Right lobe of liver (tissue), 6 donors: ENCODE results near the gene HOOK2. TPM values are rescaled to one million over a fixed set of nuclear protein-coding genes. Genes with fewer than 3 reads are reported as not detected.

Experiments used
- ATAC-seq, 4 donors: fragments of 200-7000 bp; cut with Tn5 transposase; one replicate each; pipeline ENCODE4 v1.9.1; 2020; ENCODE audit warnings: mild to moderate bottlenecking in 4 of 4, moderate library complexity in 4 of 4
- DNase-seq, 3 donors: peaks; one replicate each; pipeline ENCODE4 v3.0.0-alpha.2; 2020
- H3K27ac ChIP-seq, 3 donors: fragments of 200-600 bp; one replicate each; pipeline ENCODE4 v1.8.0; 2022
- H3K27me3 ChIP-seq, 2 donors: fragments of 200-600 bp; one replicate each; pipeline ENCODE4 v1.8.0; 2022
- H3K36me3 ChIP-seq, 4 donors: fragments of 200-600 bp; sonication (generic) in 1 of 4; one replicate each; pipeline versions ENCODE4 v1.5.1 to v1.8.0; 2017 to 2022; ENCODE audit warnings: control low read depth in 1 of 4
- H3K4me1 ChIP-seq, 4 donors: fragments of 200-600 bp; sonication (generic) in 1 of 4; one replicate each; pipeline versions ENCODE4 v1.5.1 to v1.8.0; 2017 to 2022; ENCODE audit warnings: control low read depth in 1 of 4
- H3K4me3 ChIP-seq, 3 donors: fragments of 200-600 bp; one replicate each; pipeline ENCODE4 v1.8.0; 2022
- H3K9me3 ChIP-seq, 4 donors: fragments of 200-600 bp; sonication (generic) in 1 of 4; one replicate each; pipeline versions ENCODE4 v1.5.1 to v1.8.0; 2017 to 2022; ENCODE audit warnings: control low read depth in 1 of 4
- POLR2A ChIP-seq: fragments of 450-650 bp; IDR thresholded peaks from one replicate; pipeline ENCODE4 v1.6.1; 2017; ENCODE audit warnings: antibody characterized with exemption, mild to moderate bottlenecking
- WGBS: methylation state at CpG from one replicate; pipeline ENCODE4 v1.1.6; 2018; ENCODE audit warnings: low coverage, low lambda C conversion rate; ENCODE audit not compliant: insufficient coverage; ENCODE audit errors: missing lambda C conversion rate; 5-methylcytosine and 5-hydroxymethylcytosine counted together
- intact Hi-C, 2 donors: fragments of 100-400 bp; cut with DNase I; formaldehyde crosslinking; loops; one replicate each; pipeline versions ENCODE4 v1.11.2 to v1.14.1; 2022
- total RNA-seq, 6 experiments: library from RNA; depleted of rRNA in 2 of 6; stranded (reverse); fragments of >200 nt in 2 of 6; fragmentation: NEBNext Ultra II Directional in 3 of 6; extraction: Animal tissue kit (Norgen Biotek cat#: 25700) in 3 of 6; gene quantifications; one replicate each; pipeline versions ENCODE4 v1.1.0 to v1.2.4, GENCODE V29; 2016 to 2023
- TF ChIP-seq, protein P1 (sequence below), 4 donors: fragments of 200-600 bp in 3 of 4; fragments of 450-650 bp in 1 of 4; IDR thresholded peaks; one replicate each; pipeline versions ENCODE4 v1.5.1 to v1.8.0; 2016 to 2022; ENCODE audit warnings: antibody characterized with exemption in 4 of 4, mild to moderate bottlenecking in 2 of 4
- donor health status: DM: no; HTN: yes; CAD: no.
- donor health status: DM: no; HTN: no; CAD: no.
- donor health status: DM: no; HTN: no; CAD: no.
- donor health status: DM: no; HTN: yes; CAD: no.
- donor health status: DM: no; HTN: yes; CAD: no.

Gene HOOK2
- total RNA-seq, 6 experiments from 2014 or later: 16.6 to 34.5 (median 17.6) TPM

DNA sequence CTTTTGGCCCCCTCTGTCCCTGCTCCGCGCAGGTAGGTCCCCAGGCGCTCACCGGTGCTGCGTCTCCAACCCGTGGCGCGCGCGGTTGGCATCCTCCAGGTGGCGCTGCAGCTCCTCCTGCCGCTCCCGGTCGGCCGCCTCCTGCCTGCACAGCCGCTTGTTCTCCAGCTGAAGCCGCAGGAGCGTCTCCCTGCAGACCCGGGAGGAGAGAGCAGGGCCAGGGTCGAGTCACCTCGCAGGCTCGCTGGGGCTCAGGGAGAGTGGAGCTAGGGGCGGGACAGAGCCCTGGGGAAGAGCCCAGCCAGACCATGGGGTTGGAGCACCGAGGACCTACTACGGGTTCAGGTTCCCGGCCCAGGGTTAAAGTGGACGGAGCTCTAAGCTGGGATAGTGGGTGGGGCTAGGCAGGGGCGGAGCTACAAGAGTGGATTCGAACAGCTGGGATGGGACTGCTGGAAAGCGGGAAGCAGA, 9.3 kb downstream of the HOOK2 start:
- H3K9me3 ChIP-seq: no peaks in the 10 kb centered on the region
- WGBS: 15% methylated on average over 10 of the region's 30 CpGs
- no peaks in the 10 kb centered on the region for H3K36me3 ChIP-seq
- H3K4me3 ChIP-seq: peak overlapping the region in 1 of 3 donors; percentile 33
- TF ChIP-seq, protein P1, sequence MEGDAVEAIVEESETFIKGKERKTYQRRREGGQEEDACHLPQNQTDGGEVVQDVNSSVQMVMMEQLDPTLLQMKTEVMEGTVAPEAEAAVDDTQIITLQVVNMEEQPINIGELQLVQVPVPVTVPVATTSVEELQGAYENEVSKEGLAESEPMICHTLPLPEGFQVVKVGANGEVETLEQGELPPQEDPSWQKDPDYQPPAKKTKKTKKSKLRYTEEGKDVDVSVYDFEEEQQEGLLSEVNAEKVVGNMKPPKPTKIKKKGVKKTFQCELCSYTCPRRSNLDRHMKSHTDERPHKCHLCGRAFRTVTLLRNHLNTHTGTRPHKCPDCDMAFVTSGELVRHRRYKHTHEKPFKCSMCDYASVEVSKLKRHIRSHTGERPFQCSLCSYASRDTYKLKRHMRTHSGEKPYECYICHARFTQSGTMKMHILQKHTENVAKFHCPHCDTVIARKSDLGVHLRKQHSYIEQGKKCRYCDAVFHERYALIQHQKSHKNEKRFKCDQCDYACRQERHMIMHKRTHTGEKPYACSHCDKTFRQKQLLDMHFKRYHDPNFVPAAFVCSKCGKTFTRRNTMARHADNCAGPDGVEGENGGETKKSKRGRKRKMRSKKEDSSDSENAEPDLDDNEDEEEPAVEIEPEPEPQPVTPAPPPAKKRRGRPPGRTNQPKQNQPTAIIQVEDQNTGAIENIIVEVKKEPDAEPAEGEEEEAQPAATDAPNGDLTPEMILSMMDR (IDR thresholded peaks at IDR 0.05): peak; percentile 45 to 89 (median 56)
- no peak for TF ChIP-seq POLR2A
- no peaks in the 10 kb centered on the region for H3K27me3 ChIP-seq
- intact Hi-C loops: loop anchor here in 1 of 2 donors (10.0 kb wide), 1 partner anchor 79 kb away; no protein-coding TSS in a partner anchor
- no peaks in the 10 kb centered on the region for H3K4me1 ChIP-seq
- no peak overlapping the region for H3K27ac ChIP-seq
- DNase-seq (peak in 2 of 3 donors; percentile 75 to 77), ATAC-seq (peak; percentile 67 to 88 (median 78))

DNA sequence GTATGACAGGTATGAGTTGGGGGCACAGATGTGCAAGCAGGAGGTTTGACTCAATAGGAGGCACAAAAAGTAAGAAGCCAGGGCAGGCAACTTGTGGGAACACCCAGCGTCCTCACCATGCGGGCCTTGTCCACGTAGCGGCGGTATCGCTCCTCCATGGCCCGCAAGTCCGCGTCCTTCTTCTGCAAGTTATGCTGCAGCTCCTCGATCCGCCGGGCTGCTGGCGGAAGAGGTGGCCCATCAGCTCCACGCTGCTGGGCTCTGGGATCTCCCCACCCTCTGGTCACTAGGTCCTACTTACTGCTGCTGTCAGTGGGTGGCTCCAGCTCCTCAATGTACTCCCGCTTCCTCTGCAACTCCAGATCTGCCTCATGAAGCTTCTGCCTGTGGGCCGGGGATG, 10.7 kb downstream of the HOOK2 start:
- H3K4me1 ChIP-seq: no peaks in the 10 kb centered on the region
- H3K27me3 ChIP-seq: no peaks in the 10 kb centered on the region
- no peak for TF ChIP-seq POLR2A
- TF ChIP-seq, protein P1 (IDR thresholded peaks at IDR 0.05): no peak
- no peak overlapping the region for H3K27ac ChIP-seq
- WGBS: 100% methylated on average over 1 of the region's 16 CpGs
- intact Hi-C loops: loop anchor here in 1 of 2 donors (10.0 kb wide), 1 partner anchor 80 kb away; no protein-coding TSS in a partner anchor
- DNase-seq (no peak), ATAC-seq (no peak)
- no peak overlapping the region for H3K4me3 ChIP-seq
- no peaks in the 10 kb centered on the region for H3K9me3 ChIP-seq
- no peaks in the 10 kb centered on the region for H3K36me3 ChIP-seq

DNA sequence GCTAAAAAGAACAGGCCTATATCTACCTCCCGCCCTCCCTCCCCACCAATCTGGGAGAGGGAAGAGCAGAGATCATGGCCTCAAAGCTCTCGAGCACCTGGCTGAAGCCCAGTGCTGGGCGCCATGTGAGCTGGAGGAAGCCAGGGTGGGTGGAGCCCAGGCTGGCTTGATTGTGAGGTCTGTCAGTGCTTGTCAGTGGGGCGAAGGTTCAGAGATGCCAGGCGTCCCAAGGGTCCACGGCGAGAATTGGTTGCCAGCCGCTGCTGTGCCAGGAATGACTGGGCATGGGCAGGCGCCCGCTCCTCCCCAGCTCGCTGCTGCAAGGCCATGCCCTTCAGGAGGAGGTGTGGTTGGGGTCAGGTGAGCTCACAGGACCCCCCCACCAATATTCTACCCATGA, 12.3 kb downstream of the HOOK2 start:
- 83% methylated on average over 2 of the region's 11 CpGs for WGBS

DNA sequence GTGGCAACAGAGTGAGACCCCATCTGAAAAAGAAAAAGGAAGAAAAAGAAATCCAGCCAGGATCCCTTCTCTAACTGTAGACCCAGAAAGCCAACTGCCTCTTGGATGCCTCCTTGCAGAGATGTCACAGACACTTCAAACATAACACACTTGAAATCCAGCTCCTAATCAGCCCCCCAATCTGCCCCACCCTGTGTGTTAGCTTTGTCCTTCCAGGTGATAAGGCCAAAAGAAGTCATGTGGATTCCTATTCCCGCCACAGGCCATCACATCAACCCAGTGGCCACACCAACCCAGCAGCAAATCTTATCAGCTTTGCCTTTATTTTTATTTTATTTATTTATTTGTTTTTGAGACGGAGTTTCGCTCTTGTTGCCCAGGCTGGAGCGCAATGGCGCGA, 15.7 kb downstream of the HOOK2 start:
- Histone ChIP-seq H3K36me3 (no peaks in the 10 kb centered on the region), H3K27me3 (no peaks in the 10 kb centered on the region), H3K27ac (no peak overlapping the region), H3K4me3 (no peak overlapping the region), H3K9me3 (no peaks in the 10 kb centered on the region), H3K4me1 (peaks cover 0 to 11% (median 3%) of the 10 kb centered on the region in 4 donors)
- ATAC-seq: no peak
- intact Hi-C loops: loop anchor here in 1 of 2 donors (10.0 kb wide), 2 partner anchors 55 to 85 kb away; no protein-coding TSS in a partner anchor
- WGBS: 91% methylated on average over 6 of the region's 6 CpGs
- no peak for TF ChIP-seq POLR2A
- TF ChIP-seq, protein P1 (IDR thresholded peaks at IDR 0.05): no peak
- no peak for DNase-seq

More for the DNA sequence above, 12.3 kb downstream of the HOOK2 start:
- Histone ChIP-seq H3K4me3 (no peak overlapping the region), H3K9me3 (no peaks in the 10 kb centered on the region), H3K27ac (peak overlapping the region in 1 of 3 donors; percentile 65), H3K36me3 (no peaks in the 10 kb centered on the region), H3K4me1 (peaks cover 0 to under 1% (median under 1%) of the 10 kb centered on the region in 4 donors), H3K27me3 (no peaks in the 10 kb centered on the region)
- ATAC-seq: peak in 3 of 4 donors; percentile 5 to 82 (median 38)
- intact Hi-C loops: loop anchor here in 1 of 2 donors (10.0 kb wide), 1 partner anchor 82 kb away; no protein-coding TSS in a partner anchor
- TF ChIP-seq, protein P1 (IDR thresholded peaks at IDR 0.05): no peak
- no peak for TF ChIP-seq POLR2A
- DNase-seq: peak in 2 of 3 donors; percentile 79
